Left forelimb (tissue), 1 donor: ENCODE data around the gene SAC3D1.

Experiments
- DNase-seq: peaks from one replicate; pipeline ENCODE4 v3.0.0-alpha.2; 2018; ENCODE audit warnings: low spot score

Gene SAC3D1

GRCh38 chr11:65026810-65027209 is 14.2 kb upstream of the SAC3D1 start:
- DNase-seq: no peak

GRCh38 chr11:65027213-65028067 is 13.6 kb upstream of the SAC3D1 start, which contains the start of gene SNX15:
Gene SNX15 (plus strand): TSS chr11:65027439. CDS start chr11:65027538, 99 bp downstream.
- DNase-seq: peak; percentile 97

GRCh38 chr11:65032216-65032615 is 8.8 kb upstream of the SAC3D1 start:
- no peak for DNase-seq

GRCh38 chr11:65034423-65034822 is 6.6 kb upstream of the SAC3D1 start:
- DNase-seq: no peak

GRCh38 chr11:65035579-65035978 is 5.4 kb upstream of the SAC3D1 start:
- DNase-seq: no peak

- DNase-seq: no peak
These were observed 4.1 kb upstream of the SAC3D1 start for GRCh38 chr11:65036931-65037330.

- no peak for DNase-seq
These were observed 527 bp upstream of the SAC3D1 start for GRCh38 chr11:65040520-65040846.

- DNase-seq: no peak
These were observed 1.9 kb downstream of the SAC3D1 start for GRCh38 chr11:65042891-65043290.

GRCh38 chr11:65043881-65044501 is 3.0 kb downstream of the SAC3D1 start:
- no peak for DNase-seq

GRCh38 chr11:65045061-65045460 is 4.1 kb downstream of the SAC3D1 start:
- DNase-seq: no peak

- no peak for DNase-seq
These were observed 4.7 kb downstream of the SAC3D1 start for GRCh38 chr11:65045728-65046127.

GRCh38 chr11:65047581-65048422 is 6.8 kb downstream of the SAC3D1 start:
- no peak for DNase-seq

- no peak for DNase-seq
These were observed 10.4 kb downstream of the SAC3D1 start for GRCh38 chr11:65051398-65051858.

- DNase-seq: no peak
These were observed 13.0 kb downstream of the SAC3D1 start for GRCh38 chr11:65053827-65054508.

- no peak for DNase-seq
These were observed 14.5 kb downstream of the SAC3D1 start for GRCh38 chr11:65055538-65055937.

GRCh38 chr11:65056999-65057398 is 16.0 kb downstream of the SAC3D1 start:
- no peak for DNase-seq

GRCh38 chr11:65057526-65057925 is 16.5 kb downstream of the SAC3D1 start:
- no peak for DNase-seq

- DNase-seq: no peak
These were observed 17.0 kb downstream of the SAC3D1 start for GRCh38 chr11:65058012-65058411.

GRCh38 chr11:65058419-65059054 is 17.5 kb downstream of the SAC3D1 start, which contains the start of gene NAALADL1:
Gene NAALADL1 (minus strand): TSS chr11:65058553. CDS start chr11:65058521, 32 bp downstream.
- DNase-seq: no peak

- no peak for DNase-seq
These were observed 18.5 kb downstream of the SAC3D1 start for GRCh38 chr11:65059523-65059922.
